K562 (cell line): ENCODE measurements around the gene COPE. TPM values are rescaled to one million over a fixed set of nuclear protein-coding genes. Genes with fewer than 3 reads are reported as not detected.

Source experiments
- CREBBP ChIP-seq: IDR thresholded peaks from one replicate; pipeline ENCODE4 v1.6.1; 2012; ENCODE audit warnings: low read depth, mild to moderate bottlenecking, control low read depth, inconsistent platforms, low read length
- E2F8 ChIP-seq: fragments of 450-650 bp; IDR thresholded peaks from 2 replicates; pipeline ENCODE4 v1.7.1; 2018; ENCODE audit warnings: mild to moderate bottlenecking, low read depth; ENCODE audit not compliant: partially characterized antibody
- ELF2 ChIP-seq: fragments of 250-450 bp; sonication (Bioruptor Pico); IDR thresholded peaks from 2 replicates; pipeline ENCODE4 v1.5.0; 2021; ENCODE audit warnings: mild to moderate bottlenecking
- FOXK1 ChIP-seq: sonication (generic); formaldehyde crosslinking; IDR thresholded peaks from 2 replicates; pipeline ENCODE4 v1.8.0; 2022; ENCODE audit warnings: missing genetic modification reagents, mild to moderate bottlenecking, borderline replicate concordance
- FOXM1 ChIP-seq, 2 experiments: fragments of 450-650 bp in 1 of 2; sonication (generic) in 1 of 2; formaldehyde crosslinking in 1 of 2; IDR thresholded peaks; 2 replicates each; pipeline versions ENCODE4 v1.6.1 to v1.9.0; 2017 to 2022; ENCODE audit warnings: low read depth in 2 of 2, mild to moderate bottlenecking in 2 of 2, missing genetic modification reagents in 1 of 2, moderate library complexity in 1 of 2
- HMBOX1 ChIP-seq: sonication (generic); IDR thresholded peaks from 2 replicates; pipeline ENCODE4 v1.6.1; 2016
- NFXL1 ChIP-seq: fragments of 450-650 bp; formaldehyde crosslinking; IDR thresholded peaks from 2 replicates; pipeline ENCODE4 v1.4.0; 2021; ENCODE audit warnings: mild to moderate bottlenecking
- POLR2B ChIP-seq: fragments of 450-650 bp; IDR thresholded peaks from 2 replicates; pipeline ENCODE4 v1.6.1; 2018; ENCODE audit warnings: low read depth; ENCODE audit not compliant: partially characterized antibody
- RBM15 ChIP-seq: fragments of 200-400 bp; formaldehyde crosslinking; IDR thresholded peaks from 2 replicates; pipeline ENCODE4 v1.6.1; 2018; ENCODE audit warnings: mild to moderate bottlenecking, low read length, moderate library complexity; ENCODE audit not compliant: insufficient read depth
- STAG1 ChIP-seq: sonication (generic); formaldehyde crosslinking; IDR thresholded peaks from 2 replicates; pipeline ENCODE4 v1.5.0; 2020; ENCODE audit warnings: missing genetic modification reagents, borderline replicate concordance
- TGIF2 ChIP-seq: sonication (generic); formaldehyde crosslinking; IDR thresholded peaks from 2 replicates; pipeline ENCODE4 v1.8.1; 2022; ENCODE audit warnings: mild to moderate bottlenecking, missing genetic modification reagents, moderate library complexity
- ZNF143 ChIP-seq: sonication (generic); formaldehyde crosslinking; IDR thresholded peaks from 2 replicates; pipeline ENCODE4 v1.9.0; 2022; ENCODE audit warnings: mild to moderate bottlenecking, missing genetic modification reagents
- ZNF217 ChIP-seq: sonication (generic); formaldehyde crosslinking; IDR thresholded peaks from 2 replicates; pipeline ENCODE4 v1.8.0; 2022; ENCODE audit warnings: mild to moderate bottlenecking, missing genetic modification reagents
- polyA plus RNA-seq, 8 experiments: library from polyadenylated mRNA; depleted of rRNA in 4 of 8; stranded (reverse) in 5 of 8; unstranded in 3 of 8; fragments of >200 nt; fragmentation: Nextera tagmentation in 2 of 8; fragmentation: Illumina TruSeq in 1 of 8; extraction: Ambion mirVana in 2 of 8; extraction: Trizol in 1 of 8; gene quantifications; 2 replicates each; pipeline versions ENCODE4 v1.2.1 to v1.2.3, GENCODE V29; 2011 to 2014; ENCODE audit warnings: inconsistent platforms in 1 of 8, missing spikeins in 1 of 8
- total RNA-seq, 7 experiments: library from RNA; depleted of rRNA in 6 of 7; stranded (reverse); fragments of >200 nt in 6 of 7; fragmentation: Illumina TruSeq in 2 of 7; extraction: Trizol in 2 of 7; gene quantifications; 2 replicates each; pipeline versions ENCODE4 v1.2.1 to v1.2.3, GENCODE V29; 2011 to 2021; ENCODE audit warnings: low replicate concordance in 1 of 7

Gene COPE
- total and polyA plus RNA-seq, 9 of the 15 experiments (the other 6 are each of a cell fraction or from before 2014, with no cell fraction given), result 5.8 to 273 (median 147) TPM

- TF ChIP-seq E2F8 (no peak), ZNF143 (CRISPR knock-in tag) (no peak), FOXM1 (IDR thresholded peaks at IDR 0.05; ENCODE audit: low read depth) (no peak), FOXM1 (CRISPR knock-in tag; IDR thresholded peaks at IDR 0.05; ENCODE audit: low read depth) (no peak), ELF2 (no peak), TGIF2 (peak; percentile 93; the same call in 1 of the 2 replicates), ZNF217 (CRISPR knock-in tag) (no peak), NFXL1 (CRISPR knock-in tag) (no peak), RBM15 (no peak), CREBBP (no peak), HMBOX1 (no peak), FOXK1 (no peak), STAG1 (CRISPR knock-in tag) (no peak), POLR2B (peak; percentile 23)
- TF ChIP-seq, all 486 proteins: peak for 12
Observed at GRCh38 chr19:18919900-18920214, 670 bp upstream of the COPE start (continued).
